MM.1S (cell line): ENCODE data around the gene PRKCE.

Experiments
- DNase-seq: peaks from one replicate; pipeline ENCODE4 v3.0.0-alpha.2; 2015
- H2AFZ ChIP-seq: fragments of 300-600 bp; sonication (generic); 2 replicates; pipeline ENCODE4 v1.6.0; 2016; ENCODE audit warnings: antibody characterized with exemption, low read length
- H3F3A ChIP-seq: fragments of 300-600 bp; sonication (generic); 2 replicates; pipeline ENCODE4 v1.6.1; 2016; ENCODE audit warnings: mild to moderate bottlenecking, antibody characterized with exemption, low read length, moderate library complexity, mixed read lengths; ENCODE audit not compliant: insufficient read depth
- H3K27ac ChIP-seq: fragments of 300-600 bp; sonication (generic); 2 replicates; pipeline ENCODE4 v1.5.1; 2016; ENCODE audit warnings: mild to moderate bottlenecking, low read length
- H3K27me3 ChIP-seq: fragments of 300-600 bp; sonication (generic); replicated peaks from 2 replicates; pipeline ENCODE4 v1.6.0; 2016; ENCODE audit warnings: low read length; ENCODE audit not compliant: insufficient read depth
- H3K36me3 ChIP-seq: fragments of 300-600 bp; sonication (generic); replicated peaks from 2 replicates; pipeline ENCODE4 v1.6.1; 2016; ENCODE audit warnings: mild to moderate bottlenecking, low read length, mixed read lengths; ENCODE audit not compliant: insufficient read depth
- H3K4me1 ChIP-seq: fragments of 300-600 bp; sonication (generic); 2 replicates; pipeline ENCODE4 v1.6.1; 2016; ENCODE audit warnings: low read length, mixed read lengths
- H3K4me2 ChIP-seq: fragments of 300-600 bp; sonication (generic); 2 replicates; pipeline ENCODE4 v1.6.0; 2016; ENCODE audit warnings: low read depth, low read length
- H3K4me3 ChIP-seq: fragments of 300-600 bp; sonication (generic); 2 replicates; pipeline ENCODE4 v1.5.1; 2016; ENCODE audit warnings: low read length, mixed read lengths
- H3K79me2 ChIP-seq: fragments of 300-600 bp; sonication (generic); 2 replicates; pipeline ENCODE4 v1.6.1; 2016; ENCODE audit warnings: mixed run types, low read length, mixed read lengths
- H3K9ac ChIP-seq: fragments of 300-600 bp; sonication (generic); 2 replicates; pipeline ENCODE4 v1.6.1; 2016; ENCODE audit warnings: low read length, mixed read lengths
- H3K9me2 ChIP-seq: fragments of 300-600 bp; sonication (generic); replicated peaks from 2 replicates; pipeline ENCODE4 v1.6.1; 2016; ENCODE audit warnings: mild to moderate bottlenecking, low read length, mixed read lengths; ENCODE audit not compliant: insufficient read depth
- H3K9me3 ChIP-seq: fragments of 300-600 bp; sonication (generic); replicated peaks from 2 replicates; pipeline ENCODE4 v1.6.1; 2016; ENCODE audit warnings: mild to moderate bottlenecking, low read length, mixed read lengths; ENCODE audit not compliant: insufficient read depth
- H4K20me1 ChIP-seq: fragments of 300-600 bp; sonication (generic); 2 replicates; pipeline ENCODE4 v1.6.1; 2016; ENCODE audit warnings: mild to moderate bottlenecking, low read length, moderate library complexity, mixed read lengths; ENCODE audit not compliant: insufficient read depth
- CTCF ChIP-seq: fragments of 300-600 bp; sonication (generic); IDR thresholded peaks from 2 replicates; pipeline ENCODE4 v1.5.1; 2016; ENCODE audit warnings: antibody characterized with exemption, low read length, mixed read lengths
- EZH2 ChIP-seq: fragments of 300-600 bp; sonication (generic); optimal IDR thresholded peaks from 2 replicates; pipeline ENCODE3; 2017; ENCODE audit warnings: low read depth, mild to moderate bottlenecking, antibody characterized with exemption, low read length, mixed read lengths
- EZH2phosphoT487 ChIP-seq: fragments of 300-600 bp; sonication (generic); IDR thresholded peaks from 2 replicates; pipeline ENCODE4 v1.6.1; 2018; ENCODE audit warnings: antibody characterized with exemption, low read length

The PRKCE gene

DNA sequence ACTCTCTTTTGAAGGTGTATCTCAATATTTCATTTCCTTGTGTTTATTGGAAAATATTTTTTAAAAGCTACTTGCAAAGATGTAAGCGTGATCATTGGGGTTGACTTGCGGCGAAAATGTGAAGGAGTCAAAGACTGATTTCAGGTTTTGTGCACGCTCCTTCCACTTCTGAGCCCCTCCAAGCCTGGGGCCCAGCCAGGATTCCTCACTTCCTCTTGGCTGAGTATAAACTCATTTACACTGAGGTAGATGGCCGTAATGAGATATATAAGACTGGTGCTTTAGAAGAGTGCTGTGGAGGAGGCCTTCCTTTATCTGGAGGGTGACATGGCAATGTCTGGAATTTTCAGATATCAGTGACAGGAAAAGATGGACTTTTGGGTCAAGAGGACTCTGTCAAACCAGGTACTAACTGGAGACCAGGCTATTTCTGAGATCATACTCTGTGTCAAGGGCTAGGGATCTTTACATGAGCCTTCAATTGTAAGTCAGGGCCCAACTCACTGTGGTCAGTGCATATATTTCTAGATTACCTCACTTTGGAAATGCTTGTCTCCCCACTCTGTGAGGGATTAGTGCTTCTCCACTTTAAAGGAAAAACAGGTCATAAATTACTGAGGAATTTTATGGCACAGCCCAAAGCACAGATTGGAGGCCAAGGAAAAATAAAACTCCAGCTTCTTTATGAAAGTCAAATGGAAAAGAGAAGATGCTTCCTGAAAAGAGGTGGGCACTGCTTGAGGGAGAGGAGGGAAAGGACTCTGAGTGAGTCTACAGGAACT, 22.8 kb downstream of the PRKCE start:
- H3K9me2 ChIP-seq = no peaks in the 10 kb centered on the region
- H3K79me2 ChIP-seq = peaks cover 2% of the 10 kb centered on the region; the same call in 1 of the 2 replicates
- no peaks in the 10 kb centered on the region for H3K9me3 ChIP-seq
- H3K4me2 ChIP-seq = no peak overlapping the region
- no peak overlapping the region for H3K4me3 ChIP-seq
- H3K27me3 ChIP-seq = no peaks in the 10 kb centered on the region
- TF ChIP-seq EZH2 (no peak), EZH2phosphoT487 (no peak), CTCF (no peak)
- no peak overlapping the region for H2AFZ ChIP-seq
- no peak overlapping the region for H3K9ac ChIP-seq
- no peak for DNase-seq
- H3K36me3 ChIP-seq = no peaks in the 10 kb centered on the region
- no peak overlapping the region for H3K27ac ChIP-seq
- no peaks in the 10 kb centered on the region for H3F3A ChIP-seq
- no peaks in the 10 kb centered on the region for H4K20me1 ChIP-seq
- no peaks in the 10 kb centered on the region for H3K4me1 ChIP-seq

- no peaks in the 10 kb centered on the region for H3K4me1 ChIP-seq
- no peaks in the 10 kb centered on the region for H4K20me1 ChIP-seq
- H3K27ac ChIP-seq = no peak overlapping the region
- peaks cover 3% of the 10 kb centered on the region; the same call in 1 of the 2 replicates for H3K79me2 ChIP-seq
- no peaks in the 10 kb centered on the region for H3K27me3 ChIP-seq
- H3K9me2 ChIP-seq = no peaks in the 10 kb centered on the region
- H3K9ac ChIP-seq = no peak overlapping the region
- no peak overlapping the region for H3K4me3 ChIP-seq
- DNase-seq = no peak
- no peak overlapping the region for H2AFZ ChIP-seq
- TF ChIP-seq CTCF = no peak
- no peak for TF ChIP-seq EZH2phosphoT487
- TF ChIP-seq EZH2 = no peak
- no peaks in the 10 kb centered on the region for H3K9me3 ChIP-seq
- no peaks in the 10 kb centered on the region for H3K36me3 ChIP-seq
- H3K4me2 ChIP-seq = no peak overlapping the region
- H3F3A ChIP-seq = no peaks in the 10 kb centered on the region
Observed at GRCh38 chr2:45675263-45675812, 23.9 kb downstream of the PRKCE start.

GRCh38 chr2:45676088-45676487, 24.6 kb downstream of the PRKCE start:
- no peak overlapping the region for H3K4me2 ChIP-seq
- TF ChIP-seq EZH2phosphoT487 (no peak), CTCF (no peak), EZH2 (no peak)
- H3K9me2 ChIP-seq = no peaks in the 10 kb centered on the region
- H3K27ac ChIP-seq = no peak overlapping the region
- H3K27me3 ChIP-seq = no peaks in the 10 kb centered on the region
- DNase-seq = no peak
- no peak overlapping the region for H3K4me3 ChIP-seq
- no peak overlapping the region for H2AFZ ChIP-seq
- no peaks in the 10 kb centered on the region for H3K36me3 ChIP-seq
- H3K79me2 ChIP-seq = peaks cover 3% of the 10 kb centered on the region; the same call in 1 of the 2 replicates
- no peaks in the 10 kb centered on the region for H3K9me3 ChIP-seq
- no peaks in the 10 kb centered on the region for H4K20me1 ChIP-seq
- no peak overlapping the region for H3K9ac ChIP-seq
- H3K4me1 ChIP-seq = no peaks in the 10 kb centered on the region
- no peaks in the 10 kb centered on the region for H3F3A ChIP-seq
